NCI-H2227 treated with DMSO at 0.1 percent for 48 hours (cell line): ENCODE data around the gene C9orf72.
"Not testable (repeated sequence)": the region's sequence is repeated elsewhere in the genome, so short reads cannot be mapped to it uniquely, and the experiment has no call there.

ENCODE experiments used
- DNase-seq: peaks from one replicate; lab custom pipeline; 2025; lab: John Stamatoyannopoulos, UW

C9orf72 gene

GRCh38 chr9:27518809-27519208, 54.5 kb downstream of the C9orf72 start:
- no peak for DNase-seq

GRCh38 chr9:27518006-27518405, 55.3 kb downstream of the C9orf72 start:
- no peak for DNase-seq

DNA sequence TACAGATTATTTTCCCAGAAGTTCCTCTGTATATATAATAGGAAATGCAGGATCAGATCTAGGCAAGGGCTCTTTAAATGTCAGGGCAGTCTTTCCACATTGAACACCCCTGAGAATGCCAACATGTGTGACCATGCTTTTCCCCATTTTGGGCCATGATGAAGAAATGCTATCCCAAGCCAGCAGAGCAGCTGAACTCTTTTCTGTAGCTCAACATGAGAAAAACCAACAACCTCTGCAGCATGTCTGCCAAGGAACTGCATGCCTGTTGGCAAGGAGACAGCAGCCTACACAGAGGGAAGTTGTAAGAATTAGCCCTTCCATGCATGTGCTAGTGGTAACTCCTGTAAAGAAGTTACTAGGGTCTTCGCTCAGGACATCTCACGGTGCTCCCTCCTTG, 58.7 kb downstream of the C9orf72 start:
- no peak for DNase-seq

GRCh38 chr9:27511771-27512170, 61.5 kb downstream of the C9orf72 start:
- DNase-seq: no peak

GRCh38 chr9:27510780-27511179, 62.5 kb downstream of the C9orf72 start:
- no peak for DNase-seq

GRCh38 chr9:27506981-27507380, 66.3 kb downstream of the C9orf72 start:
- no peak for DNase-seq

GRCh38 chr9:27505744-27506161, 67.5 kb downstream of the C9orf72 start:
- DNase-seq: no peak

DNA sequence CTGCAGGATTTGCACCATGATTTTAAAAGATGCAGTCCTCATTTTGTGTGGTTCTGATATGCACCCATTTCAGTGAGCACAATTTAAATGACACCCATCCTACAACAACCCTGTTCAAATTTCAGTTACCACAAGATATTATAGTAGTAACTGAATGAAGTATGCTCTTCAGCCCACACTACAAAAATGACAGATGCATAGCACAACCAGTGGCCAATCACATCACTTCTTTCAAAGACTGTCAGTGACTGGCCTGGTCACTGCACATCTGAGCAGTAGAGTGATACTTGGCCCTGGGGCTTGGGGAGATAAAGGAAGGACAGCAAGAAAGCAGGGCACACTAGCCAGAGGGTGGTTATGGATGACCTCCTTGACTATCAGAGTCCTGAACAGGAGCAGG, 69.0 kb downstream of the C9orf72 start:
- no peak for DNase-seq

DNA sequence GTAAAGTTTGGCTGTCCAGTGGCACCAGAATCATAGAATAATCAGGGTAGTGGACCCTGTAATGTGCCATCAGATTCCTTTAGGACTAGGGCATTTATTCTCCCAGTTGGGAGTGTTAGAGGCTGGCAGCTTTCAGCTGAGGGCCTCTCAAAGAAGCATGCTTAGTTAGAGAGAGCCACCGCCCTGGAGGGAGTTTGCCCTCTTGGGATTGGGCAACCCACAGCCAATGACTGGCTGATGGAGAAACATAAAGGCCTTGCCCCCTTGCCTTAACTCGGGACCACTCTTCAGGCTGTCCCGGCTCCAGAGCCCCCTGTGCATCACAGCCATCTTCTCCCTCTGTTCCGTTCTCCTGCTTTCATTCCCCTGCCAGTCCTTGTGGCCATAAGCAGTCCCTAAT, 69.7 kb downstream of the C9orf72 start:
- DNase-seq: no peak

DNA sequence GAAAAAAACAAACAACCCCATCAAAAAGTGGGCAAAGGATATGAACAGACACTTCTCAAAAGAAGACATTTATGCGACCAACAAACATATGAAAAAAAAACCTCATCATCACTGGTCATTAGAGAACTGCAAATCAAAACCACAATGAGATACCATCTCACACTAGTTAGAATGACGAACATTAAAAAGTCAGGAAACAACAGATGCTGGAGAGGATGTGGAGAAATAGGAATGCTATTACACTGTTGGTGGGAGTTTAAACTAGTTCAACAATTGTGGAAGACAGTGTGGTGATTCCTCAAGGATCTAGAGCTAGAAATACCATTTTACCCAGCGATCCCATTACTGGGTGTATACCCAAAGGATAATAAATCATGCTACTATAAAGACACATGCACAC, 72.4 kb downstream of the C9orf72 start:
- DNase-seq: not testable (repeated sequence)

- DNase-seq: no peak
Observed at GRCh38 chr9:27499451-27499850, 73.8 kb downstream of the C9orf72 start.

DNA sequence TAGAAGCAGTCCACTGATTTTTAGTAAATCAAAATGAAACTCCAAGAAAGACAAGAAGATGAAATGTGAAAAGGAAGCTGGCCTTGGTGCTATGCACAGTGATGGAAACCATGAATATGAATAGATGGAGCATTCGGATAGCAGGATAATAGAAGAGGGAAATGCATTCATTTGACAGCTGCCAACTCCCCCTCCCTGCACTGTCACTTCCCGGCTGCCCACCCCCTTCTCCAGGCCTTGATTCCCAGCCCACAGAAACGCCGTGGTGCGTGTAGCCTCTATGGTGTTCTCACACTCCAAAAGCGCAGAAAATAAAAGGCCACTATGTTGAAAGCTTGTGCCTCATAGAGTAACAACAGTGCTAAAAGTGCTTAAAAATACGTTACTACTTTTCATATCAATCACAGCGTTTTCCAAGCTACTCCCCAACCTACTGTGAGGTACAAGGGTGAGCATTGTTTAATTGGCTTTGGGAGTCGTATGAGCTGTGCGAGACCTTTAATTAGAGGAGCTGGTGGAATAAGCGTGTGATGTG, 75.3 kb downstream of the C9orf72 start:
- no peak for DNase-seq
